SK-N-SH treated with all-trans-retinoic acid at 6 μM for 48 hours (cell line): ENCODE data around the gene FUT4.

Source experiments
- BACH2 ChIP-seq: fragments of 250-450 bp; sonication (Bioruptor Pico); IDR thresholded peaks from 2 replicates; pipeline ENCODE4 v1.9.0; 2021; ENCODE audit warnings: mild to moderate bottlenecking, borderline replicate concordance
- CREB5 ChIP-seq: fragments of 250-450 bp; sonication (Bioruptor Pico); IDR thresholded peaks from 2 replicates; pipeline ENCODE4 v1.5.1; 2020; ENCODE audit warnings: low read depth, mild to moderate bottlenecking, moderate library complexity
- CSRNP3 ChIP-seq: fragments of 250-450 bp; sonication (Bioruptor Pico); IDR thresholded peaks from 2 replicates; pipeline ENCODE4 v1.5.1; 2021; ENCODE audit warnings: mild to moderate bottlenecking, moderate library complexity
- ESRRG ChIP-seq: fragments of 250-450 bp; sonication (Bioruptor Pico); IDR thresholded peaks from 2 replicates; pipeline ENCODE4 v1.6.1; 2021; ENCODE audit warnings: mild to moderate bottlenecking
- GLIS3 ChIP-seq: fragments of 250-450 bp; sonication (Bioruptor Pico); IDR thresholded peaks from 2 replicates; pipeline ENCODE4 v1.5.0; 2020; ENCODE audit warnings: mild to moderate bottlenecking, moderate library complexity
- RARB ChIP-seq: fragments of 250-450 bp; sonication (Bioruptor Pico); IDR thresholded peaks from 2 replicates; pipeline ENCODE4 v1.8.0; 2021; ENCODE audit warnings: mild to moderate bottlenecking, moderate library complexity
- ZFP30 ChIP-seq: fragments of 450-650 bp; formaldehyde crosslinking; IDR thresholded peaks from 2 replicates; pipeline ENCODE4 v1.5.0; 2022; ENCODE audit warnings: mild to moderate bottlenecking, moderate library complexity
- ZNF8 ChIP-seq: fragments of 450-650 bp; formaldehyde crosslinking; IDR thresholded peaks from 2 replicates; pipeline ENCODE4 v1.5.0; 2020; ENCODE audit warnings: mild to moderate bottlenecking, moderate library complexity
- TF ChIP-seq, protein P1 (sequence below): fragments of 250-450 bp; sonication (Bioruptor Pico); IDR thresholded peaks from 2 replicates; pipeline ENCODE4 v1.8.0; 2020; ENCODE audit warnings: mild to moderate bottlenecking, moderate library complexity, borderline replicate concordance

- TF ChIP-seq BACH2 (no peak), ESRRG (no peak), ZNF8 (no peak), RARB (no peak), GLIS3 (CRISPR knock-in tag) (no peak), CREB5 (CRISPR knock-in tag) (no peak), ZFP30 (CRISPR knock-in tag) (no peak), CSRNP3 (no peak)
- TF ChIP-seq, protein P1, sequence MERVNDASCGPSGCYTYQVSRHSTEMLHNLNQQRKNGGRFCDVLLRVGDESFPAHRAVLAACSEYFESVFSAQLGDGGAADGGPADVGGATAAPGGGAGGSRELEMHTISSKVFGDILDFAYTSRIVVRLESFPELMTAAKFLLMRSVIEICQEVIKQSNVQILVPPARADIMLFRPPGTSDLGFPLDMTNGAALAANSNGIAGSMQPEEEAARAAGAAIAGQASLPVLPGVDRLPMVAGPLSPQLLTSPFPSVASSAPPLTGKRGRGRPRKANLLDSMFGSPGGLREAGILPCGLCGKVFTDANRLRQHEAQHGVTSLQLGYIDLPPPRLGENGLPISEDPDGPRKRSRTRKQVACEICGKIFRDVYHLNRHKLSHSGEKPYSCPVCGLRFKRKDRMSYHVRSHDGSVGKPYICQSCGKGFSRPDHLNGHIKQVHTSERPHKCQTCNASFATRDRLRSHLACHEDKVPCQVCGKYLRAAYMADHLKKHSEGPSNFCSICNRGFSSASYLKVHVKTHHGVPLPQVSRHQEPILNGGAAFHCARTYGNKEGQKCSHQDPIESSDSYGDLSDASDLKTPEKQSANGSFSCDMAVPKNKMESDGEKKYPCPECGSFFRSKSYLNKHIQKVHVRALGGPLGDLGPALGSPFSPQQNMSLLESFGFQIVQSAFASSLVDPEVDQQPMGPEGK (CRISPR knock-in tag) = no peak
Measured at GRCh38 chr11:94593030-94593429, 49.3 kb downstream of the FUT4 start.
